Retina (tissue), 1 donor: ENCODE results near the gene SLC38A1.

ENCODE experiments used
- DNase-seq: peaks from one replicate; pipeline ENCODE4 v3.0.0-alpha.2; 2016

The SLC38A1 gene

DNA sequence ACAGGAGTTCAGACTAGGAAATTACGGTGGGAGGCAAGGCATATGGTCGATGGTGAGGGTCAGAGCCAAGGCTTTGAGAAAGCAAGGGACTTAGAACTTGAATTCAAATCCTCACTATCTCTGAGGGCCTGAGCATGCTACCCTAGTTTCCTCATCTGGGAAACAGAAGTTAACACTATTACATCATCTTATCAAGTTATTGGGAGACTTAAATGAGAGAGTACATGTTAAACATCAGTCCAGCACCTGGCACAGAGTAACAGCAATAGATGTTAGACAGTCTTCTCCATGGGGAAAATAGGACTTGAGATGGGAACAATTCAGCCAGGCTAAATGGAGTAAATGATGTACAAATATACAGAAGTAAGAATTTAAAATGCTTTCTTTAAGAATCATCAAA lies 38.5 kb downstream of the SLC38A1 start:
- DNase-seq: no peak

DNA sequence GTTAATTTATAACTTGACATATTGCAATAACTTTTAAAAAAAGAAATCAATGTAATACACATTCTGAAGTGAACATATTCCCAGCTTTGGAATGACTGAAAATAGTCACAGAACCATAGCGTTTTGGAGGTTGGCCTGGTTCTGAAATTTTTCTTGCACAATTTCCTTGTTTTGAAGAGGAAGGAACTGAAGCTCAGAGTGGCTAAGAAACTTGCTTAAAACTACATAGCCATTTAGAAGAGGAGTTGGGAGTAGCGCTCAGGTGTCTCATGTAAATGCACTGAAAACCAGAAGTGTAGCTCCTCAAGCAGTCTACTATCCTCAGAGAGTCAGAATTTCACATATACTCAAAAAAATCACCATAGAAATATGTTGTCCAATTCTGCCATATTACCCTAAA lies 41.2 kb downstream of the SLC38A1 start:
- DNase-seq: no peak

DNA sequence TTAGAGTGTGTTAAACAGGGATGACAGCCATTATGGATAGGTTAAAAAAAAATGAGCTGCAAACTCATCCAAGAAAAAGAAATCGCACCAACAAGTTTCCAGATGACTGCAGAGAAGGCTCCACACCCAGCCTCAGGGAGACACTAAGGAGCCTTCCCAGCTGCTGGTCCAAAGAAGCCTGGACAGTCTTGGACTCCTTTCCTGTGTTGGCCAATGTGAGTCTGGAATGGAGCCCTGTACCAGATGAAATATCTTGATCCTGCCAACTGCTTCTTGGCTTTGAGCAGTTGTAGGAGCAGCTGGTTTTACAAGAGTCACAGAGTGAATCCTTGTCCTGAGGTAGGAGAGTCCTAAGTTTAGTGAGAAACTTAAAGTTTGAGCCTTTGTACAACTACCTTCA lies 44.5 kb downstream of the SLC38A1 start:
- DNase-seq: no peak

DNA sequence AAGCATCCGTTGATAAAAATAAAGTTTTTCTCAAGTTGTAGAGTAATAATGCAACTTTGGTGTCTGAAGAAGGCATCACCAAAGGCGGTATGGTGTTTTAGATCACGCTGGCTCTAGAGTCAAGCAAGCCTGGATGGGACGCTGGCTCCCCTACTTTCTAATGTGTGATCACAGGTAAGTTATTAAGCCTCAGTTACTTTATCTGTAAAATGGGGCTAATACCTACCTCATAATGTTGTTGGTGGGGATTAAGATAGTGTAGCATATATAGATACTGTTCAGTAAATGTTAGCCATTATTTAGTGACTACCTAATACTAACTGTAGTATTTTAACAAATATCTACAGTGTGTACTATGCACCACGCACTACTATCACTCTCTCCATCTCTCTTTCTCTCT lies 45.8 kb downstream of the SLC38A1 start:
- no peak for DNase-seq

DNA sequence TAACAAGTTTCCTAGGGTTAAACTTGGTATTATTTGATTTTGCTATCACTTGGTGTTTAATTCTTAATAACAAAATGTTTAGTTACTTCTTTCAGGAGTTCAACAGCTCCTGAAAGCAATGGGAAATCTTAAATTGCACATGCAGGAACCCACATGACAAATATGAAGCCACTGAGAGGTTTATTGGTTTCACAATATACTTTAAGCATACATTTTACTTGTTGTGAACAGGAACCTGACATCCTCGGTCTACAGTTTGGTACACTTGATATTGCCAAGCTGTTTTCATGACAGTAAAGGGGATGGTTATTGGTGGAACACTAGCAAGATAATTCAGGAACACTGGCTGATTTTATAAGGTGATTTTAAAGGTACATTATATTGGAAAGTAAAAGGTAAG lies 46.2 kb downstream of the SLC38A1 start:
- DNase-seq: no peak

DNA sequence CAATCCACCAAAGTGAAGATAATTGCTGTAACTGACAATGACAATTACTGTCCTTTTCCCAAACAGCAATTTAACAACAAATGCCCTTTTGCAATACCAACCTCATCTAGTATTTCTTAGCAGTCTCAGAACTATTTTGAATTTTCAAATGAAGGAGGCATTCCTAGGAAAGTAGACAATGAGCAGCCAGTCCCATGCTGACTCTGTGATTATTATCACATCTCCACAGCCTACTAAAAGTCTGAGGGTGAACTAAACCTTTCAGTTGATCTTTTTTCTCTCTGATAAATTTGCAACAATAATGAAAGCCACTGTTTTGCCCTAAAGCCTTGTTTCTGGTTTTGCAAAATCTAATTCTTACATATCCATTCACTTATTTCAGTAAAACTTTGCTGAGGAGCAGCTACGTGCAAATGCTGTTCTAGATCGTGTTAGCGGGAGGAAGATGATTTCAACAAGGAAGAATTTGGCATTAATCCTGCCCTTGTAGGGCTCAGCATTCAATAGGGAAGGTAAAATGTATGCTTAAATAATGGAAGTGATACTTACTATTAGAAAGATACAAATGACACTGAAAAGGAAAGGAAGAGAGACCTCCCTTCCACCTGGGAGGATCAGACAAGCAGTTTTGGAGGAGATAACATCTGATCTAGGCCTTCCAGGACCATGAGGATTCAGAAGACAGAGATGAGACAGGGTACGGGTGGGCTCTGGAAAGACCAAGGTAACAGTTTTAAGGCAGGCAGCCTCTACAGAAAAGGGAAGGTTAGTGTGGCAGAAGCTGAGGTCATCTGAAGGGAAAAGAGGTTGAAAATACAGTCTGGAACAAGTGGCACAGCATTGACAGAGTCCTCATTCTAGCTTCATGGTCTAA lies 47.4 kb downstream of the SLC38A1 start:
- no peak for DNase-seq

DNA sequence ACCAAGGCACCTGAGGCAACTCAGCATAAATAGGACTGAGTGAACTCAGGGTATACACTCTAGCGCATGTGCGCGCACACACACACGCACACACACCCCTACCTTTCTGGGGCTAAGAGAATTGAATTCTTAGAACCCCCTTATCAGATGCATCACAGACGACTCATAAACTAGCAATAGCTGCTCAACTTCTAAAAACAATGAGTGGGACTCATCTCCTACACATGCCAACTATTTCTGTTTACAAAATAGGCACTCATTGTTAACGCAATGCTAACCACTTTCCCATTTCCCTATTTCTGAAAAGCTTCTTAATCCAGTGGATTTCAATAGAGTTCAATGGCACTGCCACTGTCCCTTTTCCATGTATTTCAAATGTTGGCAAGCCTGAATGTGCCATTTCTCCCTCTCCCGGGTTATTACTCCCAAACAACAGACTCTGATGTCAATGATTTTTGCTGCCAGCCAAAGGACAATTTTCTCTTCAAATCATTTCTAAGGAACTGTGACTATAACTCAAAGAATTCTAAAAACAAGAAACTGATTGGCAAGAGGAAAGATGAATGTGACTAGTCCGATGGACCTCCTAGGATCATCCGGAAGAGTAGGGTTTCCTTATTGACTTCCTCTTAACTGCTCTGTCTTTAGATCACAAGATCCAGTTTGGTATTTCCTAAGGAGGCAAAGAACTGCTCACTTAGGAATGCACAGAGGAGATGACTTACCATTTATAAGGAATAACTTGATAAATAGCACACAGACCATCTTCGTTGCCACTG lies 48.8 kb downstream of the SLC38A1 start:
- no peak for DNase-seq

DNA sequence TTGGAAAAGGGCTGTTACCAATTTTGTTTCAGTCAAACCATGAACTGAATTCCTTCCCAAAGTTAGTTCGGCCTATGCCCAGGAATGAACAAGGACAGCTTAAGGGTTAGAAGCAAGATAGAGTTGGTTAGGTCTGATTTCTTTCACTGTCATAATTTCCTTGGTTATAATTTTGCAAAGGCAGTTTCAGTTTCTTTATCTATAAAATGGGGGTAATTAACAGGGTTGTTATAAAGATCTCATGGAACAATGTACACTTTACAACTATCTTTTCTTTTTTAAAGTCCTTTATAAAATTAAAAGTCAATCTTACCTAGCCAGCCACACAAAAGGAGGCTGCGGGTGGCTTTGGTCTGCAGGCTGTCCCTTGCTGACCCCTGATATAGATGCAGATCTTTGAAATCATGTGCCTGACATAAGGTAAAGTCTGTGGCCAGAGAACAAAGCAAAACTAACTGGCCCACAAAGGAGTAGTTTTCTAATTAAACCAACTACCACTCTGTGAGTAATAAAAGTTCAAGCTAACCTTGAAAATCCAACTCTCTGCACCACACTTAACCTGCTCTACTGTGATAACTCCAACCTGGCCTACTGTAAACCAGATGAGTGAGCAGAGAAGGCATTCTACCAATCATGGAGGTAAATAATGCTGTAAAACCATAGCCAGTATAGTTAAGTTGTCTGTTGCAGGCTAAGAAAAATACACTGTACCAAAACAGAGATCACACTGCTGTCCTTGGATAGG lies 49.5 kb downstream of the SLC38A1 start:
- no peak for DNase-seq

DNA sequence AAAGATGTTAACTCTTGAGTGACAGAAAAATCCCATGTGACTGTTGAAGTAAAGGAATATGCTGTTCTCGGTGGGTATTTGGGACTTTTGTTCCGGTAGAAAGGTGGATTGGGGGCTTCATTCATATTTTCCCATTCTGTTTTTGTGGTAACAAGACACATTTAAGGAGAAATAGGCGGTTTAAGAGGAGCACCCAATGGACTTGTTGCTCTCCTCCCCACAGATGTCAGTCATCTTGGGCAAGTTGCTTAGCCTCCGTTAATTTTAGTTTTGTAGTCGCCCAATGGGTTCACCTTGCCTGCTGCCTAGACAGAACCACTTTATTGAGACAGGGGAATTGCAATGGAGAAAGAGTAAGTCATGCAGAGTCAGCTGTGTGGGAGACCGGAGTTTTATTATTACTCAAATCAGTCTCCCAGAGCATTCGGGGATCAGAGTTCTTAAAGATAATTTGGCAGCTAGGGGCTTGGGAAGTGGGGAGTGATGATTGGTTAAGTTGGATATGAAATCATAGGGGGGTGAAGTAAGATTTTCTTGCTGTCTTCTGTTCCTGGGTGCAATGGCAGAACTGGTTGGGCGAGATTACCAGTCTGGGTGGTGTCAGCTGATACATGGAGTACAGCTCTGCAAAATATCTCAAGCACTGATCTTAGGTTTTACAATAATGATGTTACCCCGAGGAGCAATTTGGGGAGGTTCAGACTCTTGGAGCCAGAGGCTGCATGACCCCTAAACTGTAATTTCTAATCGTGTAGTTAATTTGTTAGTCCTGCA lies 50.3 kb downstream of the SLC38A1 start:
- no peak for DNase-seq

DNA sequence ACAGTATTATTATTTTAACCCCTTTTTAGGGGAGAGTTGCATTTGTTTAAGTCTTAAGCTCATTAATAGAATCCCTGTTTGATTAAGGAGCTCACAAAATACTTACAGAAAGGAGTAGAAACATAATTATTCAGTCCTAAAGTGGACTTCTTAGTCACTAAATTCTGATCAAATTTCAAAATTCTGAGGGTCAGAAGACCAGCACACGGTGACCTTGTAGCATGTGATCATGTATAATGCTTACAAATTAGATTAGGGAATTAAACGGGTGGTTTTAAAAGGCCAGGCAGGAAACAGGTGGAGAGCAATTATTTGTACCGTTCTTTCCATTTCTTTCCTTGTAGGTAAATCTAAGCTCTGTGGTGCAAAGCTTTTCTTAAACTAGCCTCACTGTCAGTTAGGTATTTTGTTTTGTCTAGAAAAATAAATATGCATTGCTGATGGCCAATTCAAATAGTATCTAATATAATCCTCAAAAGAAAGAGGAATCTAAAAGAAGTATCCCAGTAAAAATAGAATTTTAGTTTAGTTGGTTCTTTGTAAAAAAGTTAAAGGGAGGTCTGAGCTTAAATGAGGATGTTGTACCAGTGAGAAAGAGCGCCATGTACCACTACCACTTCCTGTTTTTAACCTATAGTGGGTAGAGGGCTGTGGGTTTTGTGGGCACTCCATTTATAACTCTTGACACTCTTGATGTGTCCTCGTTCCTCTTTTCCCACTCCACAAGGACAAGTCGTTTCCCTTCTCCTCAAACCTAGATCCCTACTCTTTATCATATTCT lies 51.1 kb downstream of the SLC38A1 start:
- DNase-seq: no peak

DNA sequence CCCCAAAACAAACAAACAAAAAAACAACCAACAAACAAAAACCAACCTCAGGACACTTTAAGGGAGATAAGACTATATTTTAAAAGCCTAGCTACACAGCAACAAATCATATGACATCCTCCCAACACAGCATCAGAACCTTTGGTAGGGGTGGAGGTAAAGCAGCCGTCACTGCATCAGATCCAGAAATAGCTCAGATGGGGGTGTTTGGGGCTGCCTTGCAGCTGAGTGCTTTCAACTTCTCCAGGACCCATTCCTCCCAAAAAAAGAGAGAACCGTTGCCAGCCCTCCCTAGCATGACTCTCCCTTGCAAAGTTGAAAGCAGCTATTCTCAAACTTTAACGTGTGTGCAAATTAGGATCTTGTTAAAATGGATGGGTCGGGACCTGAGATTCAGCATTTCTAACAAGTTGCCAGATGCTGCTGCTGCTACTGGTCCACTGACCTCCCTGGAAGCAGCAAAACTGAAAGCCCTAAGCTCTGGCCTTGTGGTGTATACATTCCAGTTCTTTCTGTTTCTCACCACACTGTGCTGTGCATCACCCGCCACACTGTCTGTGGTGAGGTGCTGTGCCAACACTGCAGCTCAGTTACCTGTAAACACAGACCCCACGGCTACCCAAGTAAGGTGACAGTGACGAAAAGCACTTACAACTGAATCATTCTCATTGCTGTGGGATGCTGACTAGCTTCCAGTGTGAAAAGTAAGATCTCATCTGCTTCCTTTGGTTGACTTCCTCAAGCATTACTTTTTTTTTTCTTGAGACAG lies 54.0 kb downstream of the SLC38A1 start:
- no peak for DNase-seq

DNA sequence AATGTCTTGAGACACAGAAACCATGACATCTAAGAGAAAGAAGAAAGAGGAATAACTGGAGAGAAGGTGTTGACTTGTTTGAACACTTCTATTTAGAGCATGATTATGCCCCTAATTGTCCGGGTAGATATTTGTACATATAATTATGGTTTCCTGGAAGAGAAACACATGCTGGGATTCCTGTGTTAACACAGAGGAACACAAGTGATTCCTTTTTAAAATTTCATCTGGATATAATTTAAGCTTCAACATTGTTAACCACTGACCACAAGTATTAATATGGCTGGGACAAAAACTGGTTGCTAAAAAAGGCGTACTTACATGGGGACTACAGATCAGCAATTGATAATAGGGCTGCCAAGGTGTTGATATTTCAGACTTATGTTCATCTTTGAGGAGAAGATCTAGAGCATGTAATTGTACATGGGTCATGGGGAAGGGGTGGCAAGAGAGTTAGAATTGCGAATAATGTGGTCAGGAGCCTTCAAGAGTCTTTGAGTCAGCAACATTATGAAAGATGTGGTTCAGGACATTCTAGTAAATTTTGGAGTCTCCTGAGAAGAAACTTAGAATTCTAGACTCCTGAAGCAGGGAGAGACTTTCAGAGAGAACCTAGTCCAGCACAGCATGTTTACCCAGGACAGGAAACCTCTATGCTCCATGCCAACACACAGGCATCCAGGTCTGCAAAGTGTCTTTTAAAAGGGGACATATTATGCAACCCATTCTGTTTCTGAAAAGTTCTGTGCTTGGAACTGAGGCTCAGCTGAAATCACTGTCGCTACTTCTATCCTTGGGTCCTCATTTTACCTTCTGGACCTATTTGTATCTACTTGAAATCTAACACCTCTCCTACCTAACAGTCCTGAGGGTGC lies 56.5 kb downstream of the SLC38A1 start:
- no peak for DNase-seq

DNA sequence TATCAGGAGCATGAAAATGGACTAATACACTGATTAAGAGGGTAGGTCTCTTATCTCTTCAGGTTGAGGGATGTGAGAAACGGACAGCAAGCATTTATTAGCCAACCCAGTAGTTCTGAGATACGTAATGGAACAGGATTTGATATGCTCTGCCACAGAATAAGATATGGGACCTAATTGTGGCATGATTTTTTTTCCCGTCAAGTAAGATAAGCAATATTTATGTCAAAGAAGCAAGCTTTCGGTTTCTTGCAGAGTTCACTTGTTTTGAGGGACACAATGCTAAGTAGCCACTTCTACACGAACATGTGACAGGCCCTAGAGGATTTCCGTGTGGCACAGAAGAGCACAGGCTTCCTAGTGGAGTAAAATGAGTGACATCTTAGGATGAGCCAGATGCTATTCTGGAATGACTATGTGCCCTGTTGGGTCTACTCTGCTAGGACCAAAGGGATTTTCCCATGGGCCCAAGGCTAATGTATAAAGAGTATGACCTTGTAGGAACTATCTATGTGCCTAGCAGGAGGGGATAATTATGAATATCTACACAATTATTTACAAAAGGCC lies 57.9 kb downstream of the SLC38A1 start:
- no peak for DNase-seq

DNA sequence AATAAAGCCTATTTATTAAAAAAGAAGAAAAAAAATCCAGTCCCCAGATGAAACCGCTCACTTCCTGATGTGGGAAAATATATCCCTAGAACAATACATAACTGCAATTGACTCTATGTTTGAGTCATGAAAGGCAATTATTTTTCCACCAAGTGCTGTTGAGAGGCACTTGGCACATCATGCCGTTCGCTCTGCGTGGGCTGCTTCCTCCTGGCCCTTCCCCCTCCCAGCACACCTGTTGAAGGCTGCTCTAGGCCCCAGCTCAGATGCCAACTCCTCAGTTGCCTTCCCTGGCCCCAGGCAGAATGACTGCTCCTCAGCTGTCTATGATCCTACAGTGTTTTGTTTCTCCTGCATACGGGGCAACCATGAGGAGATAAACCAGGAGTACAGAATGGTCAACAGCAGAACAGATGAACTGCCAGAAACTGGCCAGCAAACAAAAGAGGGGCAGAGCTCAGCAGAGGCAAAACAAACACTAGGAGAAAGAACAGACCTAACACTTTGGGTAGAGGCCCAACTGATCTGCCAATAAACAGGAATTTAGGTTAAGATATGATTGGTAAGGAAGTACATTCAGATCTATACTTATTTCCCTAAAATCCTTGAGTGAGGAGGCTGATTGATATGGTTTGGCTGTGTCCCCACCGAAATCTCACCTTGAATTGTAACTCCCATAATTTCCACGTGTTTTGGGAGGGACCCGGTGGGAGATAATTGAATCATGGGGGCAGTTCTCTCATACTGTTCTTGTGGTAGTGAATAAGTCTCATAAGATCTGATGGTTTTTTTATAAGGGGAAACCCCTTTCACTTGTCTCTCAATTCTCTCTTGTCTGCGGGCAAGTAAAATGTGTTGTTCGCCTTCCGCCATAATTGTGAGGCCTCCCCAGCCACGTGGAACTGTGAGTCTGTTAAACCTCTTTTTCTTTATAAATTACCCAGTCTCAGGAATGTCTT lies 58.6 kb downstream of the SLC38A1 start:
- DNase-seq: no peak

DNA sequence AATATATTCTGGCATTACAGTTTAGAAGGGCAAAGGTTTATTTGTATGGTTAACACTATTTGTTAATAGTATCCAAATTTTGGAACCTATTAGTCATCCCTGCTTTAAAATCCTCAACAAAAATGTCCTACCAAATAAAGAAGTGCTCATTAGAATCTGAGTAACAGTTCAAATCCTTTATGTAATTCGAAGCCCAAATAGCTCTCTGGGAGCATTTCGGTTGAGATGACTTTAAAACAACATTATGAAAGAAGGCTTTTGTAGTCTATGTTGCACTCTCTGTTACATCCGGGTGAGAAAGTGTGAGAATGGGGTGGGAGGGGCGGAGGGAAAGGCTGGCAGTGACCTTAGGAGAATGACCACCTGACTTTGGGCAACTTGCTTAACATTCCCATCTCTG lies 59.7 kb downstream of the SLC38A1 start:
- no peak for DNase-seq

DNA sequence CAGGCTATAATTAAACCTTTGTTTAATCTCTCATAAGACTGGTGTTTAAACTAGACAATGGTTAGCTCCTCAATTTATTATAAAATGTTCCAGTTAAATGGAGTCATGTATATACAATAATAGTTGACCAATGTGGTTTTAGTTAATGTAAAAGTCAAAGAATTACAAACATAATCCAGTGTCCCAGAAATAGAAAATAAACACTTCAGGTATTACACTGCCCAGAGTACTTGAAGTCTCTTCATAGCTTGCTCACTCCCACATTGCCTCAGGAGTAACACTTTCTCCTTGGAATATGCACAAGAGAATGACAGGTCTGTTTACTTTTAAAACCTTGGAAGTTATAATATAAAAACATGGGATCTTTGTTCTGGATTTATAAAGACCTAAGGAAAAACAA lies 60.5 kb downstream of the SLC38A1 start:
- DNase-seq: no peak

DNA sequence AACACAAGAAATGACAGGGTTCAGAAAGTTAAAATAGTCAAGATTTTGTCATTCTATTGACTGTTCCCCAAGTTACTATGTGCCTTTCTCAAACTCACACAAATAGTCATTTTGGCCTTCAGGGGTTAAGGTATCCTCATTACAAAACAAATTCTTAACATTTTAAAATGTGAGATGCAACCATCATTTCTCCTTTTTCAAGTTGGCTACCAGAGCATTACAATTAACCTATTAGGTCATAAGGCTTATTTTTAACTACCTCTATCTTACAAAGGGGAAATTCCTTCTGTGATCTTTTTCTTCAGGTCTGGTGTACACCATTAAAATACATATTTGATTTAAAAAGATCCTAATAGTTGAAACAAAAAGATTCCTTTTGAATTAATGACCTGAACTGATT lies 61.2 kb downstream of the SLC38A1 start:
- DNase-seq: no peak

DNA sequence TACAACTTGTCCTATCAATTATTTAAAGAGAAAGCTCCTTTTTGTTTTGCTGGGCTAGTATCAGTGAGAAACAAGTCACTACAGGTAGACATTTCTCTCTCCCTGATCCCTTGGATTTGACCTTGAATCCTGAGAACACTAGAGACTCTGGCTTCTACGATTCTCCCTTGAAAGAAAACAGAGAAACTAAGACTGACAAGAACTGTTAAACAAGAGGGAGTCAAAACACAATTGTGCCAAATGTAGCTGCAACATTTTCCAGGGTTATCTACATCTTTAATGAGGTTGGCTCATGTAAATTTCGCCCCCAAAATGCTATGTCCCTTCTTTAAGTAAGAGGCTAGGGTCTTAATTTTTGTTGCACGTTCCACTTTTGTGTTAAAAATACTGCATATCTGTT lies 62.4 kb downstream of the SLC38A1 start:
- DNase-seq: peak; percentile 20

DNA sequence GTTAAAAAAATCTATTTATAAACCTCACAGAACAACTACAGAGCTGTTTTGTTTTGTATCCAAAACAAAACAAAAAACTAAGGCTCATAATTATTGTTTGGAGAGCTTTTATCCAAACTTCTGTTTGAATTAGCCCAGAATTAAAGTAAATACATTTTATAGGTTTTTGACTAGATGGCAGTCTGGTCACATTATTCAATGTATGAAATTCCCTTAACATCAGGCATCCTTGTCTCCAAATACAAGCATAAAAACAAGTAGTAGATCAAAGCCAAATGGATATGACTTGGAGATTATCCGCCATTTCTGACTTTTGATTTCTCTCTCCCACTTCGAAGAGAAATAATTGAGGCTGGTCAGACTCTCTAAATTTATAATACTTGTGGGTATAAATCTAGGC lies 63.5 kb downstream of the SLC38A1 start:
- DNase-seq: no peak
